K562 (cell line): Measurements from ENCODE around the gene GPR171. TPM values are rescaled to one million over a fixed set of nuclear protein-coding genes. Genes with fewer than 3 reads are reported as not detected.

ENCODE experiments used
- ATAC-seq: fragments of 200-7000 bp; cut with Tn5 transposase; 3 replicates; pipeline ENCODE4 v1.9.1; 2020; ENCODE audit warnings: moderate library complexity
- BruUV-seq: library from RNA; stranded (reverse); fragments of 400-500 nt; replicated peaks from 2 replicates; lab custom pipeline; 2021; lab: Mats Ljungman, UMichigan
- CTCF ChIA-PET: fragments of 300-600 bp; formaldehyde crosslinking; extraction: SDS; loops from one replicate; lab custom pipeline; 2021; ENCODE audit warnings: low intra/inter-chr PET ratio; lab: Yijun Ruan, JAX
- POLR2A ChIA-PET: fragments of 300-600, 350-650 bp; sonication (Branson Sonifier 250); formaldehyde crosslinking; extraction: SDS; loops from one replicate; lab custom pipeline; 2021; ENCODE audit warnings: antibody characterized with exemption, inconsistent platforms; lab: Yijun Ruan, JAX
- DNase-seq, 4 experiments: peaks; one replicate each; pipeline versions ENCODE4 v3.0.0 to v3.0.0-alpha.2; 2011 to 2018; ENCODE audit warnings: low spot score in 3 of 4, mixed read lengths in 3 of 4; ENCODE audit errors: extremely low read depth in 1 of 4
- FAIRE-seq: peaks from 2 replicates; lab custom pipeline; 2011; peaks lifted over from hg19 to GRCh38; lab: Jason Lieb, UNC
- H2AFZ ChIP-seq: 2 replicates; pipeline ENCODE4 v1.6.0; 2011; ENCODE audit warnings: low read depth, low read length, control low read depth, inconsistent platforms
- H3K27ac ChIP-seq: fragments of 200-600 bp; 3 replicates; pipeline ENCODE4 v1.8.0; 2011; ENCODE audit warnings: low read depth, mild to moderate bottlenecking, control low read depth, inconsistent platforms, low read length, moderate library complexity, mixed read lengths; ENCODE audit errors: extremely low read depth
- H3K27me3 ChIP-seq, 2 experiments: fragments of 300-600 bp in 1 of 2; 2 replicates in 1 of 2; 3 replicates in 1 of 2; pipeline versions ENCODE4 v1.6.0 to v1.8.0; 2011; ENCODE audit warnings: inconsistent platforms in 2 of 2, low read length in 2 of 2, mild to moderate bottlenecking in 1 of 2, mixed read lengths in 1 of 2, moderate library complexity in 1 of 2; ENCODE audit not compliant: control insufficient read depth in 2 of 2, insufficient read depth in 2 of 2
- H3K36me3 ChIP-seq: fragments of 300-600 bp; 3 replicates; pipeline ENCODE4 v1.8.0; 2011; ENCODE audit warnings: mild to moderate bottlenecking, low read length, inconsistent platforms; ENCODE audit not compliant: control insufficient read depth, insufficient read depth
- H3K4me1 ChIP-seq, 2 experiments: fragments of 200-600 bp in 1 of 2; replicated peaks in 1 of 2; 2 replicates in 1 of 2; 3 replicates in 1 of 2; pipeline versions ENCODE4 v1.5.1 to v1.8.0; 2011; ENCODE audit warnings: inconsistent platforms in 2 of 2, low read length in 2 of 2, mild to moderate bottlenecking in 1 of 2, mixed read lengths in 1 of 2, moderate library complexity in 1 of 2; ENCODE audit not compliant: control insufficient read depth in 2 of 2, insufficient read depth in 2 of 2
- H3K4me2 ChIP-seq: 2 replicates; pipeline ENCODE4 v1.6.1; 2011; ENCODE audit warnings: low read length, control low read depth, inconsistent platforms, mixed read lengths; ENCODE audit not compliant: insufficient read depth
- H3K4me3 ChIP-seq: fragments of 200-600 bp; sonication (generic), shearing (Covaris generic); 2 replicates; pipeline ENCODE4 v1.5.1; 2016; ENCODE audit warnings: control low read depth, inconsistent platforms
- H3K79me2 ChIP-seq: fragments of 200-600 bp; 3 replicates; pipeline ENCODE4 v1.8.0; 2011; ENCODE audit warnings: low read length, inconsistent platforms; ENCODE audit not compliant: control insufficient read depth, insufficient read depth
- H3K9ac ChIP-seq, 2 experiments: 2 replicates each; pipeline versions ENCODE4 v1.6.0 to v1.6.1; 2011; ENCODE audit warnings: low read depth in 2 of 2, low read length in 2 of 2, control low read depth in 1 of 2, inconsistent platforms in 1 of 2, mild to moderate bottlenecking in 1 of 2, mixed read lengths in 1 of 2; ENCODE audit not compliant: insufficient read depth in 1 of 2
- H3K9me1 ChIP-seq: one replicate; pipeline ENCODE4 v1.6.0; 2011; ENCODE audit warnings: inconsistent platforms, mild to moderate bottlenecking, low read length, moderate library complexity; ENCODE audit not compliant: control insufficient read depth, insufficient read depth
- H3K9me3 ChIP-seq: replicated peaks from 2 replicates; pipeline ENCODE4 v1.5.1; 2011; ENCODE audit warnings: low read depth, low read length, inconsistent platforms; ENCODE audit not compliant: control insufficient read depth, insufficient read depth
- H4K20me1 ChIP-seq: replicated peaks from 2 replicates; pipeline ENCODE4 v1.6.1; 2011; ENCODE audit warnings: low read length, inconsistent platforms, mixed read lengths; ENCODE audit not compliant: control insufficient read depth, insufficient read depth
- ELF2 ChIP-seq: fragments of 250-450 bp; sonication (Bioruptor Pico); IDR thresholded peaks from 2 replicates; pipeline ENCODE4 v1.5.0; 2021; ENCODE audit warnings: mild to moderate bottlenecking
- HCFC1 ChIP-seq: IDR thresholded peaks from 2 replicates; pipeline ENCODE4 v1.6.1; 2012; ENCODE audit warnings: low read depth, low read length, improper control_type of control experiment
- HDAC8 ChIP-seq: fragments of 450-650 bp; IDR thresholded peaks from 2 replicates; pipeline ENCODE4 v1.6.1; 2016; ENCODE audit warnings: mild to moderate bottlenecking, missing genetic modification characterization, moderate library complexity, missing compliant biosample characterization
- KLF1 ChIP-seq: fragments of 450-650 bp; IDR thresholded peaks from 2 replicates; pipeline ENCODE4 v1.6.1; 2016; ENCODE audit warnings: missing genetic modification characterization, missing compliant biosample characterization
- NRF1 ChIP-seq, 2 experiments: fragments of 450-650 bp; IDR thresholded peaks in 1 of 2; conservative IDR thresholded peaks in 1 of 2; 2 replicates each; pipeline ENCODE4 v1.6.1; 2014; ENCODE audit warnings: mild to moderate bottlenecking in 2 of 2
- TAF7 ChIP-seq: fragments of 450-650 bp; IDR thresholded peaks from 2 replicates; pipeline ENCODE4 v1.6.1; 2016; ENCODE audit warnings: missing genetic modification characterization, missing compliant biosample characterization
- U2AF1 ChIP-seq: fragments of 200-400 bp; formaldehyde crosslinking; optimal IDR thresholded peaks from 2 replicates; pipeline ENCODE3; 2017; ENCODE audit warnings: mild to moderate bottlenecking, low read depth, low read length, moderate library complexity
- WHSC1 ChIP-seq: IDR thresholded peaks from one replicate; pipeline ENCODE4 v1.6.1; 2012; ENCODE audit warnings: low read length, control low read depth, inconsistent platforms
- ZNF778 ChIP-seq: fragments of 450-650 bp; formaldehyde crosslinking; IDR thresholded peaks from 2 replicates; pipeline ENCODE4 v1.4.0; 2020; ENCODE audit warnings: mild to moderate bottlenecking, moderate library complexity
- WGBS: fragments of 100-300 bp; shearing (Covaris generic); methylation state at CpG from one replicate; pipeline ENCODE4 v1.1.6; 2016; ENCODE audit warnings: low coverage, mixed read lengths; ENCODE audit not compliant: insufficient coverage; ENCODE audit errors: missing lambda C conversion rate; 5-methylcytosine and 5-hydroxymethylcytosine counted together
- in situ Hi-C: fragments of 300-500 bp; cut with MboI; formaldehyde crosslinking; loops from 4 replicates; pipeline ENCODE4 v1.15.0; 2018; ENCODE audit warnings: inconsistent platforms, mixed read lengths
- intact Hi-C: fragments of 100-400 bp; cut with micrococcal nuclease; formaldehyde crosslinking; loops from 2 replicates; pipeline ENCODE4 v1.14.2; 2022
- polyA plus RNA-seq, 8 experiments: library from polyadenylated mRNA; depleted of rRNA in 4 of 8; stranded (reverse) in 5 of 8; unstranded in 3 of 8; fragments of >200 nt; fragmentation: Nextera tagmentation in 2 of 8; fragmentation: Illumina TruSeq in 1 of 8; extraction: Ambion mirVana in 2 of 8; extraction: Trizol in 1 of 8; gene quantifications; 2 replicates each; pipeline versions ENCODE4 v1.2.1 to v1.2.3, GENCODE V29; 2011 to 2014; ENCODE audit warnings: inconsistent platforms in 1 of 8, missing spikeins in 1 of 8
- total RNA-seq, 7 experiments: library from RNA; depleted of rRNA in 6 of 7; stranded (reverse); fragments of >200 nt in 6 of 7; fragmentation: Illumina TruSeq in 2 of 7; extraction: Trizol in 2 of 7; gene quantifications; 2 replicates each; pipeline versions ENCODE4 v1.2.1 to v1.2.3, GENCODE V29; 2011 to 2021; ENCODE audit warnings: low replicate concordance in 1 of 7
- TF ChIP-seq, protein P1 (sequence below): fragments of 250-450 bp; sonication (Bioruptor Pico); IDR thresholded peaks from 2 replicates; pipeline ENCODE4 v1.5.0; 2021
- TF ChIP-seq, protein P2 (sequence below): fragments of 450-650 bp; formaldehyde crosslinking; conservative IDR thresholded peaks from 2 replicates; pipeline ENCODE4 v1.4.0; 2022; ENCODE audit warnings: mild to moderate bottlenecking, missing genetic modification characterization
- TF ChIP-seq, protein P3 (sequence below): fragments of 250-450 bp; sonication (Bioruptor Pico); IDR thresholded peaks from 2 replicates; pipeline ENCODE4 v1.5.0; 2021
- TF ChIP-seq, protein P4 (sequence below): fragments of 250-450 bp; sonication (Bioruptor Pico); IDR thresholded peaks from 2 replicates; pipeline ENCODE4 v1.4.0; 2020; ENCODE audit warnings: mild to moderate bottlenecking
- TF ChIP-seq, protein P5 (sequence below): sonication (generic); formaldehyde crosslinking; IDR thresholded peaks from 2 replicates; pipeline ENCODE4 v1.8.1; 2023; ENCODE audit warnings: mild to moderate bottlenecking, missing genetic modification reagents

Gene GPR171
- total and polyA plus RNA-seq, 9 of the 15 experiments (the other 6 are each of a cell fraction or from before 2014, with no cell fraction given): not detected

DNA sequence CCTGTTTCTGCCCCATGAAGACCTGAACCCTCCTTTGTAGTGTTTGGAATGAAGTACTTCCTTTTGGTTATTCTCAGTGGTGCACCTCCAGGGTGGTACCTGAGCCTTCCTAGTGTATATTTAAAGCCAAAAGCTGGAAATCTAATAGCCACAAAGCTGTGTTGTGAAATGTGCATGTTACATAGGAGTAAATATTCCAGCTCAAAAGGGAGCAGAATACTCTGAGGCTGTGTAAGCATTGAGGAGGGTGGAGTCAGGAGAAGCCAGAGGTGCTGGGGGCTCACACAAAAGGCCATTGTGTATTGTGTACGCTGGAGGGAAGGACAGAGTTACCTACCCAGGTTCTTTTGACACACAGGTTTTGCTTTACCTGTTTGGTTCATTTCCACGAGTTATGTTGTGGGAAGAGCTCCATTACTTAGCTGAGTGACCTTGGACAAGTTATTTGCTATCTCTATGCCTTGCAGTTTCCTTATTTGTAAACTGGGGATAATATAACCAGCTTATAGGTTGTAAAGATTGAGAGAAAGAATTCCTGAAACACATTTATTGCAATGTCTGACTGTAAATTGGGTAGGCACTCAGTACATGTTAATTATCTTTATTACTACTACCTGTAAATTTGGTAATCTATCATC lies 24.7 kb downstream of the GPR171 start:
- FAIRE-seq (no peak), DNase-seq (no peak), ATAC-seq (no peak)
- Histone ChIP-seq H2AFZ (no peak overlapping the region), H3K27ac (no peak overlapping the region), H3K9me3 (no peaks in the 10 kb centered on the region), H3K79me2 (no peaks in the 10 kb centered on the region), H3K9me1 (no peaks in the 10 kb centered on the region), H4K20me1 (no peaks in the 10 kb centered on the region), H3K27me3 (peaks cover 0 to 5% of the 10 kb centered on the region in 2 experiments; a peak in 3 of 5 replicates), H3K4me3 (no peak overlapping the region), H3K4me1 (no peaks in the 10 kb centered on the region), H3K4me2 (no peak overlapping the region), H3K36me3 (no peaks in the 10 kb centered on the region), H3K9ac (no peak overlapping the region)
- CTCF ChIA-PET: no interaction called here
- intact Hi-C loops: no loop called here
- POLR2A ChIA-PET: no interaction called here
- BruUV-seq: no TSS peak
- in situ Hi-C loops: no loop called here
- 0% methylated on average over 2 of the region's 2 CpGs for WGBS
- TF ChIP-seq, protein P1, sequence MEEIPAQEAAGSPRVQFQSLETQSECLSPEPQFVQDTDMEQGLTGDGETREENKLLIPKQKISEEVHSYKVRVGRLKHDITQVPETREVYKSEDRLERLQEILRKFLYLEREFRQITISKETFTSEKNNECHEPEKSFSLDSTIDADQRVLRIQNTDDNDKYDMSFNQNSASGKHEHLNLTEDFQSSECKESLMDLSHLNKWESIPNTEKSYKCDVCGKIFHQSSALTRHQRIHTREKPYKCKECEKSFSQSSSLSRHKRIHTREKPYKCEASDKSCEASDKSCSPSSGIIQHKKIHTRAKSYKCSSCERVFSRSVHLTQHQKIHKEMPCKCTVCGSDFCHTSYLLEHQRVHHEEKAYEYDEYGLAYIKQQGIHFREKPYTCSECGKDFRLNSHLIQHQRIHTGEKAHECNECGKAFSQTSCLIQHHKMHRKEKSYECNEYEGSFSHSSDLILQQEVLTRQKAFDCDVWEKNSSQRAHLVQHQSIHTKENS (CRISPR knock-in tag): no peak
- TF ChIP-seq HCFC1 (no peak), NRF1 (conservative IDR thresholded peaks at IDR 0.05 in 1 of 2, IDR thresholded peaks at IDR 0.05 in 1 of 2) (no peak), WHSC1 (no peak), TAF7 (tag) (no peak), U2AF1 (no peak), ELF2 (CRISPR knock-in tag) (no peak), KLF1 (tag) (no peak), ZNF778 (CRISPR knock-in tag) (no peak), HDAC8 (tag) (no peak)
- TF ChIP-seq, protein P2, sequence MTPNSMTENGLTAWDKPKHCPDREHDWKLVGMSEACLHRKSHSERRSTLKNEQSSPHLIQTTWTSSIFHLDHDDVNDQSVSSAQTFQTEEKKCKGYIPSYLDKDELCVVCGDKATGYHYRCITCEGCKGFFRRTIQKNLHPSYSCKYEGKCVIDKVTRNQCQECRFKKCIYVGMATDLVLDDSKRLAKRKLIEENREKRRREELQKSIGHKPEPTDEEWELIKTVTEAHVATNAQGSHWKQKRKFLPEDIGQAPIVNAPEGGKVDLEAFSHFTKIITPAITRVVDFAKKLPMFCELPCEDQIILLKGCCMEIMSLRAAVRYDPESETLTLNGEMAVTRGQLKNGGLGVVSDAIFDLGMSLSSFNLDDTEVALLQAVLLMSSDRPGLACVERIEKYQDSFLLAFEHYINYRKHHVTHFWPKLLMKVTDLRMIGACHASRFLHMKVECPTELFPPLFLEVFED (CRISPR knock-in tag): no peak
- TF ChIP-seq, protein P3, sequence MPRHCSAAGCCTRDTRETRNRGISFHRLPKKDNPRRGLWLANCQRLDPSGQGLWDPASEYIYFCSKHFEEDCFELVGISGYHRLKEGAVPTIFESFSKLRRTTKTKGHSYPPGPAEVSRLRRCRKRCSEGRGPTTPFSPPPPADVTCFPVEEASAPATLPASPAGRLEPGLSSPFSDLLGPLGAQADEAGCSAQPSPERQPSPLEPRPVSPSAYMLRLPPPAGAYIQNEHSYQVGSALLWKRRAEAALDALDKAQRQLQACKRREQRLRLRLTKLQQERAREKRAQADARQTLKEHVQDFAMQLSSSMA (CRISPR knock-in tag): no peak
- TF ChIP-seq, protein P4, sequence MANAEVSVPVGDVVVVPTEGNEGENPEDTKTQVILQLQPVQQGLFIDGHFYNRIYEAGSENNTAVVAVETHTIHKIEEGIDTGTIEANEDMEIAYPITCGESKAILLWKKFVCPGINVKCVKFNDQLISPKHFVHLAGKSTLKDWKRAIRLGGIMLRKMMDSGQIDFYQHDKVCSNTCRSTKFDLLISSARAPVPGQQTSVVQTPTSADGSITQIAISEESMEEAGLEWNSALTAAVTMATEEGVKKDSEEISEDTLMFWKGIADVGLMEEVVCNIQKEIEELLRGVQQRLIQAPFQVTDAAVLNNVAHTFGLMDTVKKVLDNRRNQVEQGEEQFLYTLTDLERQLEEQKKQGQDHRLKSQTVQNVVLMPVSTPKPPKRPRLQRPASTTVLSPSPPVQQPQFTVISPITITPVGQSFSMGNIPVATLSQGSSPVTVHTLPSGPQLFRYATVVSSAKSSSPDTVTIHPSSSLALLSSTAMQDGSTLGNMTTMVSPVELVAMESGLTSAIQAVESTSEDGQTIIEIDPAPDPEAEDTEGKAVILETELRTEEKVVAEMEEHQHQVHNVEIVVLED (CRISPR knock-in tag): no peak
- TF ChIP-seq, protein P5, sequence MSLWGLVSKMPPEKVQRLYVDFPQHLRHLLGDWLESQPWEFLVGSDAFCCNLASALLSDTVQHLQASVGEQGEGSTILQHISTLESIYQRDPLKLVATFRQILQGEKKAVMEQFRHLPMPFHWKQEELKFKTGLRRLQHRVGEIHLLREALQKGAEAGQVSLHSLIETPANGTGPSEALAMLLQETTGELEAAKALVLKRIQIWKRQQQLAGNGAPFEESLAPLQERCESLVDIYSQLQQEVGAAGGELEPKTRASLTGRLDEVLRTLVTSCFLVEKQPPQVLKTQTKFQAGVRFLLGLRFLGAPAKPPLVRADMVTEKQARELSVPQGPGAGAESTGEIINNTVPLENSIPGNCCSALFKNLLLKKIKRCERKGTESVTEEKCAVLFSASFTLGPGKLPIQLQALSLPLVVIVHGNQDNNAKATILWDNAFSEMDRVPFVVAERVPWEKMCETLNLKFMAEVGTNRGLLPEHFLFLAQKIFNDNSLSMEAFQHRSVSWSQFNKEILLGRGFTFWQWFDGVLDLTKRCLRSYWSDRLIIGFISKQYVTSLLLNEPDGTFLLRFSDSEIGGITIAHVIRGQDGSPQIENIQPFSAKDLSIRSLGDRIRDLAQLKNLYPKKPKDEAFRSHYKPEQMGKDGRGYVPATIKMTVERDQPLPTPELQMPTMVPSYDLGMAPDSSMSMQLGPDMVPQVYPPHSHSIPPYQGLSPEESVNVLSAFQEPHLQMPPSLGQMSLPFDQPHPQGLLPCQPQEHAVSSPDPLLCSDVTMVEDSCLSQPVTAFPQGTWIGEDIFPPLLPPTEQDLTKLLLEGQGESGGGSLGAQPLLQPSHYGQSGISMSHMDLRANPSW (CRISPR knock-in tag): no peak
